HCT116 (cell line): ENCODE measurements around the gene PGD. TPM values are rescaled to one million over a fixed set of nuclear protein-coding genes. Genes with fewer than 3 reads are reported as not detected.

Experiments
- ATAC-seq: fragments of 200-7000 bp; cut with Tn5 transposase; 2 replicates; pipeline ENCODE4 v1.9.1; 2020; ENCODE audit warnings: mild to moderate bottlenecking, moderate library complexity
- BruUV-seq: library from RNA; stranded (reverse); fragments of 400-500 nt; replicated peaks from 2 replicates; lab custom pipeline; 2021; lab: Mats Ljungman, UMichigan
- CTCF ChIA-PET: fragments of 300-600 bp; sonication (Branson Sonifier 250); formaldehyde crosslinking; loops from one replicate; lab custom pipeline; 2021; ENCODE audit warnings: antibody characterized with exemption; lab: Charles Lee
- POLR2A ChIA-PET: fragments of 300-600, 350-600 bp; sonication (Branson Sonifier 250); formaldehyde crosslinking; loops from one replicate; lab custom pipeline; 2021; ENCODE audit warnings: antibody characterized with exemption; lab: Charles Lee
- RAD21 ChIA-PET, 2 experiments: fragments of 300-600 bp; sonication (Branson Sonifier 250); formaldehyde crosslinking; loops; one replicate each; lab custom pipeline; 2023; ENCODE audit warnings: low total read pairs in 2 of 2; ENCODE audit not compliant: uncharacterized antibody in 2 of 2, unreplicated experiment in 2 of 2, low non-redundant PET in 1 of 2; lab: Charles Lee
- DNase-seq: peaks from one replicate; pipeline ENCODE4 v3.0.0-alpha.2; 2010; ENCODE audit warnings: low read depth, low spot score
- H2AFZ ChIP-seq: fragments of 200-600 bp; shearing (Covaris generic), sonication (generic); 2 replicates; pipeline ENCODE4 v1.6.1; 2017; ENCODE audit warnings: low read depth, mixed run types, mixed read lengths, antibody characterized with exemption, low read length; ENCODE audit not compliant: poor library complexity, severe bottlenecking
- H3K27ac ChIP-seq: 2 replicates; pipeline ENCODE4 v1.5.1; 2012; ENCODE audit warnings: low read depth, low read length
- H3K27me3 ChIP-seq: fragments of 200-600 bp; sonication (generic); 2 replicates; pipeline ENCODE4 v1.6.1; 2016; ENCODE audit warnings: mixed run types, low read length, mixed read lengths; ENCODE audit not compliant: insufficient read depth
- H3K36me3 ChIP-seq, 2 experiments: fragments of 200-500 bp in 1 of 2; fragments of 200-600 bp in 1 of 2; sonication (Bioruptor generic) in 1 of 2; sonication (generic) in 1 of 2; 2 replicates each; pipeline versions ENCODE4 v1.5.1 to v1.6.1; 2014 to 2016; ENCODE audit warnings: low read length in 2 of 2, inconsistent platforms in 1 of 2, mixed read lengths in 1 of 2, mixed run types in 1 of 2; ENCODE audit not compliant: insufficient read depth in 2 of 2, control insufficient read depth in 1 of 2
- H3K4me1 ChIP-seq, 2 experiments: fragments of 200-600 bp in 1 of 2; sonication (generic) in 1 of 2; 2 replicates each; pipeline versions ENCODE4 v1.5.1 to v1.6.1; 2012 to 2017; ENCODE audit warnings: low read length in 2 of 2, inconsistent platforms in 1 of 2, mild to moderate bottlenecking in 1 of 2, mixed read lengths in 1 of 2, mixed run types in 1 of 2, moderate library complexity in 1 of 2; ENCODE audit not compliant: insufficient read depth in 2 of 2, control insufficient read depth in 1 of 2
- H3K4me2 ChIP-seq: fragments of 200-600 bp; sonication (generic); 2 replicates; pipeline ENCODE4 v1.6.1; 2017; ENCODE audit warnings: mixed run types, low read length, mixed read lengths
- H3K4me3 ChIP-seq, 2 experiments: fragments of 200-600 bp in 1 of 2; sonication (generic) in 1 of 2; replicated peaks in 1 of 2; 2 replicates each; pipeline ENCODE4 v1.5.1; 2011 to 2016; ENCODE audit warnings: low read length in 2 of 2, control low read depth in 1 of 2, low read depth in 1 of 2, mild to moderate bottlenecking in 1 of 2, mixed read lengths in 1 of 2, mixed run types in 1 of 2
- H3K79me2 ChIP-seq: fragments of 200-600 bp; sonication (generic); 2 replicates; pipeline ENCODE4 v1.6.1; 2017; ENCODE audit warnings: mild to moderate bottlenecking, mixed run types, low read length, moderate library complexity, mixed read lengths; ENCODE audit not compliant: insufficient read depth
- H3K9ac ChIP-seq: fragments of 200-600 bp; sonication (generic); 2 replicates; pipeline ENCODE4 v1.6.1; 2016; ENCODE audit warnings: low read length, mixed read lengths
- H3K9me2 ChIP-seq: fragments of 200-600 bp; sonication (generic), shearing (Covaris generic); 2 replicates; pipeline ENCODE4 v1.6.1; 2017; ENCODE audit warnings: mixed run types, mild to moderate bottlenecking, moderate library complexity; ENCODE audit not compliant: insufficient read depth
- H3K9me3 ChIP-seq, 2 experiments: fragments of 200-500 bp in 1 of 2; fragments of 200-600 bp in 1 of 2; sonication (Bioruptor generic) in 1 of 2; sonication (generic) in 1 of 2; 2 replicates each; pipeline ENCODE4 v1.6.1; 2014 to 2017; ENCODE audit warnings: low read length in 2 of 2, mixed read lengths in 2 of 2, inconsistent platforms in 1 of 2, low read depth in 1 of 2, mild to moderate bottlenecking in 1 of 2, mixed run types in 1 of 2, moderate library complexity in 1 of 2; ENCODE audit not compliant: control insufficient read depth in 1 of 2, insufficient read depth in 1 of 2
- H4K20me1 ChIP-seq: fragments of 200-600 bp; sonication (generic), shearing (Covaris generic); 2 replicates; pipeline ENCODE4 v1.6.1; 2017; ENCODE audit warnings: mixed run types, mild to moderate bottlenecking, moderate library complexity; ENCODE audit not compliant: insufficient read depth
- ATF3 ChIP-seq: IDR thresholded peaks from 2 replicates; pipeline ENCODE4 v1.6.1; 2012
- CBX3 ChIP-seq: IDR thresholded peaks from 2 replicates; pipeline ENCODE4 v1.6.1; 2012; ENCODE audit warnings: low read depth
- CTCF ChIP-seq, 3 experiments: fragments of 200-600 bp in 1 of 3; sonication (generic) in 1 of 3; IDR thresholded peaks in 2 of 3; conservative IDR thresholded peaks in 1 of 3; 2 replicates each; pipeline ENCODE4 v1.5.1; 2012 to 2017; ENCODE audit warnings: low read depth in 2 of 3, low read length in 2 of 3, antibody characterized with exemption in 1 of 3, borderline replicate concordance in 1 of 3, control low read depth in 1 of 3, mild to moderate bottlenecking in 1 of 3, mixed read lengths in 1 of 3, mixed run types in 1 of 3, moderate library complexity in 1 of 3; ENCODE audit not compliant: insufficient read depth in 1 of 3
- EGR1 ChIP-seq: IDR thresholded peaks from 2 replicates; pipeline ENCODE4 v1.6.1; 2012; ENCODE audit warnings: low read depth
- ELF1 ChIP-seq: IDR thresholded peaks from 2 replicates; pipeline ENCODE4 v1.6.1; 2012; ENCODE audit warnings: low read depth, borderline replicate concordance
- FOSL1 ChIP-seq: IDR thresholded peaks from 2 replicates; pipeline ENCODE4 v1.6.1; 2012; ENCODE audit warnings: low read depth
- POLR2A ChIP-seq: IDR thresholded peaks from 2 replicates; pipeline ENCODE4 v1.7.0; 2011; ENCODE audit warnings: borderline replicate concordance; ENCODE audit not compliant: insufficient read depth, insufficient read length; ENCODE audit errors: extremely low read depth
- RAD21 ChIP-seq: IDR thresholded peaks from 2 replicates; pipeline ENCODE4 v1.6.1; 2012; ENCODE audit warnings: low read depth, mild to moderate bottlenecking
- SP1 ChIP-seq: IDR thresholded peaks from 2 replicates; pipeline ENCODE4 v1.6.1; 2012; ENCODE audit warnings: low read depth
- ZNF274 ChIP-seq: fragments of 200-500 bp; sonication (Bioruptor generic); IDR thresholded peaks from 2 replicates; pipeline ENCODE4 v1.6.1; 2014; ENCODE audit warnings: mild to moderate bottlenecking, low read depth, low read length, inconsistent platforms
- intact Hi-C: fragments of 100-400 bp; cut with micrococcal nuclease; formaldehyde crosslinking; loops from 2 replicates; pipeline ENCODE4 v1.10.0; 2022
- total RNA-seq: library from RNA; stranded (reverse); gene quantifications from one replicate; pipeline ENCODE4 v1.2.1, GENCODE V29; 2021; ENCODE audit not compliant: unreplicated experiment

PGD gene
- total RNA-seq, 1 experiment from 2014 or later = 144 TPM

GRCh38 chr1:10419351-10419750 lies 20.5 kb downstream of the PGD start (continued):
- TF ChIP-seq CTCF (IDR thresholded peaks at IDR 0.05 in 2 of 3, conservative IDR thresholded peaks at IDR 0.05 in 1 of 3; ENCODE audit: borderline replicate concordance in 1 of 3, insufficient read depth in 1 of 3, low read depth in 2 of 3, low read length in 2 of 3) = no peak
- TF ChIP-seq EGR1 = no peak
- TF ChIP-seq FOSL1 = no peak
- TF ChIP-seq SP1 = no peak
- no peak for TF ChIP-seq RAD21
- no peak for TF ChIP-seq ATF3
- TF ChIP-seq CBX3 = no peak
- TF ChIP-seq POLR2A = no peak

GRCh38 chr1:10421637-10422036 lies 22.8 kb downstream of the PGD start:
- CTCF ChIA-PET = no interaction called here
- Histone ChIP-seq H3K27ac (no peak overlapping the region), H3K9me2 (no peaks in the 10 kb centered on the region), H3K9me3 (no peaks in the 10 kb centered on the region), H3K36me3 (peaks cover 16 to 18% of the 10 kb centered on the region in 2 experiments), H3K9ac (no peak overlapping the region), H3K4me3 (no peak overlapping the region), H3K79me2 (no peaks in the 10 kb centered on the region), H3K27me3 (no peaks in the 10 kb centered on the region), H3K4me2 (no peak overlapping the region), H4K20me1 (no peaks in the 10 kb centered on the region), H3K4me1 (no peaks in the 10 kb centered on the region), H2AFZ (no peak overlapping the region)
- RAD21 ChIA-PET = no interaction called here
- ATAC-seq = no peak
- no peak for TF ChIP-seq ELF1
- TF ChIP-seq ZNF274 = no peak
- POLR2A ChIA-PET = no interaction called here
- intact Hi-C loops = no loop called here
- DNase-seq = no peak
- no TSS peak for BruUV-seq
